Natural killer cell (primary cell): ENCODE measurements around the gene KCNAB2. TPM values are rescaled to one million over a fixed set of nuclear protein-coding genes. Genes with fewer than 3 reads are reported as not detected.
"Not testable (repeated sequence)": the region's sequence is repeated elsewhere in the genome, so short reads cannot be mapped to it uniquely, and the experiment has no call there.

Experiments
- ATAC-seq, 3 donors: fragments of 150-1000 bp in 2 of 3; fragments of 200-7000 bp in 1 of 3; cut with Tn5 transposase; 1 replicate in 1 of 3; 2 replicates in 2 of 3; pipeline ENCODE4 v1.10.0; 2021; ENCODE audit warnings: mild to moderate bottlenecking in 2 of 3, moderate library complexity in 2 of 3
- DNase-seq, 2 donors: peaks; one replicate each; pipeline versions ENCODE4 v3.0.0 to v3.0.0-alpha.2; 2013 to 2021; ENCODE audit warnings: mixed read lengths in 1 of 2
- H3K27ac ChIP-seq: one replicate; pipeline ENCODE4 v1.5.1; 2013; ENCODE audit warnings: mild to moderate bottlenecking, low read length
- H3K27me3 ChIP-seq: one replicate; pipeline ENCODE4 v1.6.1; 2013; ENCODE audit warnings: low read length; ENCODE audit not compliant: control insufficient read depth, insufficient read depth
- H3K36me3 ChIP-seq: one replicate; pipeline ENCODE4 v1.6.1; 2013; ENCODE audit warnings: low read length; ENCODE audit not compliant: control insufficient read depth, insufficient read depth
- H3K4me1 ChIP-seq: one replicate; pipeline ENCODE4 v1.6.1; 2013; ENCODE audit warnings: low read length; ENCODE audit not compliant: control insufficient read depth, insufficient read depth
- H3K4me3 ChIP-seq: one replicate; pipeline ENCODE4 v1.5.1; 2013; ENCODE audit warnings: low read length
- H3K9me3 ChIP-seq: one replicate; pipeline ENCODE4 v1.6.1; 2013; ENCODE audit warnings: low read length; ENCODE audit not compliant: control insufficient read depth, insufficient read depth
- H3K27ac Mint-ChIP-seq, 2 donors: one replicate each; pipeline ENCODE4 v1.8.0; 2022; ENCODE audit warnings: mild to moderate bottlenecking in 2 of 2, mixed read lengths in 2 of 2, moderate library complexity in 1 of 2
- H3K27me3 Mint-ChIP-seq, 2 donors: one replicate each; pipeline ENCODE4 v1.8.0; 2022; ENCODE audit warnings: low read depth in 2 of 2, mixed read lengths in 2 of 2
- H3K36me3 Mint-ChIP-seq: one replicate; pipeline ENCODE4 v1.8.0; 2022; ENCODE audit warnings: mixed read lengths
- H3K4me1 Mint-ChIP-seq, 2 donors: one replicate each; pipeline ENCODE4 v1.8.0; 2022; ENCODE audit warnings: mixed read lengths in 2 of 2
- H3K4me3 Mint-ChIP-seq: one replicate; pipeline ENCODE4 v1.8.0; 2022; ENCODE audit warnings: mild to moderate bottlenecking, moderate library complexity, mixed read lengths
- H3K9me3 Mint-ChIP-seq, 2 donors: one replicate each; pipeline ENCODE4 v1.8.0; 2022; ENCODE audit warnings: mixed read lengths in 2 of 2
- WGBS: methylation state at CpG from one replicate; pipeline ENCODE4 v1.1.7; 2013; ENCODE audit warnings: missing lambda C conversion rate; ENCODE audit not compliant: insufficient coverage; 5-methylcytosine and 5-hydroxymethylcytosine counted together
- intact Hi-C: fragments of 100-400 bp; cut with micrococcal nuclease; formaldehyde crosslinking; loops from one replicate; pipeline ENCODE4 v1.14.2; 2022
- total RNA-seq, 4 donors: library from RNA; stranded (reverse); fragments of 120-200 nt in 1 of 4; gene quantifications; one replicate each; pipeline versions ENCODE4 v1.2.3 to v1.2.4, GENCODE V29; 2013 to 2022
- TF ChIP-seq, protein P1 (sequence below): fragments of 200-600 bp; IDR thresholded peaks from one replicate; pipeline ENCODE4 v1.8.0; 2022; ENCODE audit warnings: antibody characterized with exemption

KCNAB2 gene
- total RNA-seq, 3 donors from 2014 or later (not counting 1 experiment from before 2014, with no cell fraction given) = 387 to 749 (median 430) TPM

GRCh38 chr1:6057170-6057845 is 11.6 kb downstream of the KCNAB2 start:
- peaks cover 27% of the 10 kb centered on the region for H3K36me3 ChIP-seq
- H3K4me3 ChIP-seq = no peak overlapping the region
- Mint-ChIP-seq H3K27ac (peak overlapping the region; percentile 36 to 47), H3K4me3 (no peak overlapping the region), H3K27me3 (no peaks in the 10 kb centered on the region), H3K9me3 (no peaks in the 10 kb centered on the region), H3K4me1 (peaks cover 46 to 51% of the 10 kb centered on the region in 2 donors), H3K36me3 (no peaks in the 10 kb centered on the region)
- ATAC-seq (no peak), DNase-seq (no peak)
- 98% methylated on average over 9 of the region's 9 CpGs for WGBS
- H3K9me3 ChIP-seq = no peaks in the 10 kb centered on the region
- TF ChIP-seq, protein P1, sequence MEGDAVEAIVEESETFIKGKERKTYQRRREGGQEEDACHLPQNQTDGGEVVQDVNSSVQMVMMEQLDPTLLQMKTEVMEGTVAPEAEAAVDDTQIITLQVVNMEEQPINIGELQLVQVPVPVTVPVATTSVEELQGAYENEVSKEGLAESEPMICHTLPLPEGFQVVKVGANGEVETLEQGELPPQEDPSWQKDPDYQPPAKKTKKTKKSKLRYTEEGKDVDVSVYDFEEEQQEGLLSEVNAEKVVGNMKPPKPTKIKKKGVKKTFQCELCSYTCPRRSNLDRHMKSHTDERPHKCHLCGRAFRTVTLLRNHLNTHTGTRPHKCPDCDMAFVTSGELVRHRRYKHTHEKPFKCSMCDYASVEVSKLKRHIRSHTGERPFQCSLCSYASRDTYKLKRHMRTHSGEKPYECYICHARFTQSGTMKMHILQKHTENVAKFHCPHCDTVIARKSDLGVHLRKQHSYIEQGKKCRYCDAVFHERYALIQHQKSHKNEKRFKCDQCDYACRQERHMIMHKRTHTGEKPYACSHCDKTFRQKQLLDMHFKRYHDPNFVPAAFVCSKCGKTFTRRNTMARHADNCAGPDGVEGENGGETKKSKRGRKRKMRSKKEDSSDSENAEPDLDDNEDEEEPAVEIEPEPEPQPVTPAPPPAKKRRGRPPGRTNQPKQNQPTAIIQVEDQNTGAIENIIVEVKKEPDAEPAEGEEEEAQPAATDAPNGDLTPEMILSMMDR = no peak
- no peak overlapping the region for H3K27ac ChIP-seq
- intact Hi-C loops = no loop called here
- H3K27me3 ChIP-seq = no peaks in the 10 kb centered on the region
- H3K4me1 ChIP-seq = peaks cover 23% of the 10 kb centered on the region

DNA sequence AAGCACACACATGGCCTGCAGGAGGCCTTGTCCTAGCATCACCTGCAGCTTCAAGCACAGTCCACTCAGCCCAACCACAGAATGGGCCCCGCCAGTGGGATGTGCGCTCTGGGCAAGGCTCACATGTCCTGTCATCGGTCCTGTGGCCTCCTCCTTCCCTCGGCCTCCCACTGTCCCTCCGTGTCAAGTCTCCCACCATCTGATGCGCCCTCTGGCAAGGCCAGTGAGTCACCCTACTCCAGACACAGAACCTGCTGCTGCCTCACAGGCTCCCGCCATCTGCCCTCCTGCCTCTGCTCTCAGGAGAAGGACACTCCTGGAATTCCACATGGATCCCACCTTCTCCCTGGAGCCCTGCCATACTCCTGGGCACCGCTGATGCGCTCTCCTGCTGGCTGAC is 14.2 kb downstream of the KCNAB2 start:
- no peak for ATAC-seq
- H3K27me3 ChIP-seq = no peaks in the 10 kb centered on the region
- peaks cover 23% of the 10 kb centered on the region for H3K4me1 ChIP-seq
- DNase-seq = no peak
- 98% methylated on average over 9 of the region's 9 CpGs for WGBS
- no peaks in the 10 kb centered on the region for H3K9me3 ChIP-seq
- peak overlapping the region; percentile 57 to 66 for H3K27ac Mint-ChIP-seq
- peaks cover 37 to 43% of the 10 kb centered on the region in 2 donors for H3K4me1 Mint-ChIP-seq
- intact Hi-C loops = no loop called here
- H3K27ac ChIP-seq = no peak overlapping the region
- H3K27me3 Mint-ChIP-seq = no peaks in the 10 kb centered on the region
- H3K4me3 ChIP-seq = no peak overlapping the region
- H3K36me3 Mint-ChIP-seq = no peaks in the 10 kb centered on the region
- no peaks in the 10 kb centered on the region for H3K9me3 Mint-ChIP-seq
- peaks cover 24% of the 10 kb centered on the region for H3K36me3 ChIP-seq
- no peak overlapping the region for H3K4me3 Mint-ChIP-seq
- TF ChIP-seq, protein P1 = no peak

GRCh38 chr1:6062670-6063069 is 17.0 kb downstream of the KCNAB2 start:
- no peak overlapping the region for H3K27ac ChIP-seq
- H3K27me3 ChIP-seq = no peaks in the 10 kb centered on the region
- TF ChIP-seq, protein P1 = no peak
- Mint-ChIP-seq H3K9me3 (no peaks in the 10 kb centered on the region), H3K36me3 (no peaks in the 10 kb centered on the region), H3K4me1 (peaks cover 40 to 43% of the 10 kb centered on the region in 2 donors), H3K4me3 (no peak overlapping the region), H3K27ac (no peak overlapping the region), H3K27me3 (no peaks in the 10 kb centered on the region)
- intact Hi-C loops = no loop called here
- peaks cover 6% of the 10 kb centered on the region for H3K4me1 ChIP-seq
- ATAC-seq = no peak
- DNase-seq = no peak
- H3K36me3 ChIP-seq = peaks cover 34% of the 10 kb centered on the region
- no peak overlapping the region for H3K4me3 ChIP-seq
- 96% methylated on average over 6 of the region's 6 CpGs for WGBS
- no peaks in the 10 kb centered on the region for H3K9me3 ChIP-seq

GRCh38 chr1:6063532-6064053 is 17.9 kb downstream of the KCNAB2 start:
- peaks cover 40 to 44% of the 10 kb centered on the region in 2 donors for H3K4me1 Mint-ChIP-seq
- H3K4me1 ChIP-seq, DNase-seq, ATAC-seq, H3K9me3 Mint-ChIP-seq, H3K4me3 Mint-ChIP-seq, H3K27me3 Mint-ChIP-seq, H3K36me3 Mint-ChIP-seq, intact Hi-C loops, H3K4me3 ChIP-seq, H3K27ac ChIP-seq, H3K27me3 ChIP-seq, H3K9me3 ChIP-seq: not testable (repeated sequence)
- peak overlapping the region; percentile 21 to 67 for H3K27ac Mint-ChIP-seq
- whole genome bisulfite sequencing = 98% methylated on average over 7 of the region's 7 CpGs
- H3K36me3 ChIP-seq = peaks cover 38% of the 10 kb centered on the region
